KG1 (cell line): ENCODE results near the gene C1orf56.

ENCODE experiments used
- DNase-seq: peaks from one replicate; lab custom pipeline; 2025; lab: John Stamatoyannopoulos, UW

C1orf56 gene

GRCh38 chr1:151047591-151047924 is at the start of gene C1orf56:
Gene C1orf56, plus strand, starts transcription at chr1:151047751. Its CDS starts 97 bp downstream, at chr1:151047848.
- DNase-seq: no peak

GRCh38 chr1:150997949-150998348 is 49.6 kb upstream of the C1orf56 start:
- no peak for DNase-seq

- DNase-seq: no peak
Observed at GRCh38 chr1:150999051-150999674, 48.4 kb upstream of the C1orf56 start.

GRCh38 chr1:150999926-151000325 is 47.6 kb upstream of the C1orf56 start:
- DNase-seq: no peak

- DNase-seq: no peak
Observed at GRCh38 chr1:151000408-151000807, 47.1 kb upstream of the C1orf56 start.

GRCh38 chr1:151001602-151002001 is 45.9 kb upstream of the C1orf56 start:
- DNase-seq: no peak

- DNase-seq: no peak
Observed at GRCh38 chr1:151002051-151002450, 45.5 kb upstream of the C1orf56 start.

GRCh38 chr1:151002611-151003010 is 44.9 kb upstream of the C1orf56 start:
- no peak for DNase-seq

- DNase-seq: no peak
Observed at GRCh38 chr1:151003180-151003579, 44.4 kb upstream of the C1orf56 start.

- DNase-seq: no peak
Observed at GRCh38 chr1:151005729-151006319, 41.7 kb upstream of the C1orf56 start.

GRCh38 chr1:151006327-151007052 is 41.1 kb upstream of the C1orf56 start, which contains the start of gene MINDY1:
Gene MINDY1, minus strand, starts transcription at chr1:151006902. Its CDS starts 4,285 bp downstream, at chr1:151002617.
- peak; percentile 50 for DNase-seq

- no peak for DNase-seq
Observed at GRCh38 chr1:151007853-151008243, 39.7 kb upstream of the C1orf56 start.

- peak; percentile 95 for DNase-seq
Observed at GRCh38 chr1:151008244-151009205, 39.0 kb upstream of the C1orf56 start, which contains the start of gene PRUNE1. Gene PRUNE1, plus strand, starts transcription at chr1:151008449. Its CDS starts 184 bp downstream, at chr1:151008633.

GRCh38 chr1:151009206-151009587 is 38.4 kb upstream of the C1orf56 start:
- no peak for DNase-seq

- DNase-seq: no peak
Observed at GRCh38 chr1:151009674-151010345, 37.7 kb upstream of the C1orf56 start.

- no peak for DNase-seq
Observed at GRCh38 chr1:151010346-151010726, 37.2 kb upstream of the C1orf56 start.

GRCh38 chr1:151011154-151011850 is 36.2 kb upstream of the C1orf56 start:
- no peak for DNase-seq

- DNase-seq: no peak
Observed at GRCh38 chr1:151012684-151013471, 34.7 kb upstream of the C1orf56 start.

GRCh38 chr1:151013518-151013917 is 34.0 kb upstream of the C1orf56 start:
- DNase-seq: no peak

GRCh38 chr1:151024540-151025146 is 22.9 kb upstream of the C1orf56 start:
- DNase-seq: no peak
